ENCODE data around the gene NOX3. TPM values are rescaled to one million over a fixed set of nuclear protein-coding genes. Genes with fewer than 3 reads are reported as not detected.

NOX3 gene
- total and polyA plus RNA-seq, 2 experiments from 2014 or later, result not detected

- ATAC-seq (no peak), DNase-seq (ENCODE audit: low spot score) (no peak)
- H2AFZ ChIP-seq, result no peak overlapping the region
- H3K79me2 ChIP-seq (replicated peaks; ENCODE audit: insufficient read depth), result no peaks in the 10 kb centered on the region
- H3K36me3 ChIP-seq (ENCODE audit: insufficient read depth), result no peaks in the 10 kb centered on the region
- no peak overlapping the region for H3K4me3 ChIP-seq
- no peaks in the 10 kb centered on the region for H4K20me1 ChIP-seq (replicated peaks; ENCODE audit: insufficient read depth)
- no peak overlapping the region for H3K27ac ChIP-seq (ENCODE audit: low read depth)
- H3K27me3 ChIP-seq (ENCODE audit: insufficient read depth), result no peaks in the 10 kb centered on the region
- Mint-ChIP-seq H3K4me1 (no peaks in the 10 kb centered on the region), H3K27me3 (ENCODE audit: insufficient read depth, low read depth, poor library complexity) (peaks cover 2% of the 10 kb centered on the region), H3K36me3 (ENCODE audit: low read depth) (no peaks in the 10 kb centered on the region), H3K9me3 (no peaks in the 10 kb centered on the region), H3K27ac (no peak overlapping the region), H3K4me3 (no peak overlapping the region)
- no peaks in the 10 kb centered on the region for H3F3A ChIP-seq (replicated peaks; ENCODE audit: low read depth)
- H3K9me2 ChIP-seq (ENCODE audit: insufficient read depth), result no peaks in the 10 kb centered on the region
- no peak overlapping the region for H3K4me2 ChIP-seq
- no peak for TF ChIP-seq NANOG (IDR thresholded peaks at IDR 0.05; ENCODE audit: borderline replicate concordance)
- TF ChIP-seq ZNF462 (CRISPR knock-in tag; IDR thresholded peaks at IDR 0.05), result no peak
- TF ChIP-seq CTCF (conservative IDR thresholded peaks at IDR 0.05; ENCODE audit: low read depth in 2 of 2), result no peak
- TF ChIP-seq REST (IDR thresholded peaks at IDR 0.05; ENCODE audit: unreplicated experiment), result no peak
- no peak for TF ChIP-seq POLR2AphosphoS5 (IDR thresholded peaks at IDR 0.05; ENCODE audit: low read depth)
- TF ChIP-seq STAT1 (IDR thresholded peaks at IDR 0.05; ENCODE audit: unreplicated experiment), result no peak
- no peak for TF ChIP-seq EZH2phosphoT487 (IDR thresholded peaks at IDR 0.05; ENCODE audit: unreplicated experiment)
- no peak for TF ChIP-seq ZNF331 (CRISPR knock-in tag; IDR thresholded peaks at IDR 0.05; ENCODE audit: low read depth)
- TF ChIP-seq ZNF114 (CRISPR knock-in tag; IDR thresholded peaks at IDR 0.05), result no peak
- TF ChIP-seq ETS1 (IDR thresholded peaks at IDR 0.05), result no peak
- TF ChIP-seq CREB1 (CRISPR knock-in tag; IDR thresholded peaks at IDR 0.05; ENCODE audit: low read depth), result no peak
- H3K4me1 ChIP-seq (ENCODE audit: insufficient read depth), result no peaks in the 10 kb centered on the region
Measured at GRCh38 chr6:155382338-155382685, 73.3 kb downstream of the NOX3 start.
